ENCODE results near the gene GAS2L1.

Gene GAS2L1

GRCh38 chr22:29306175-29306834, at the start of gene GAS2L1:
Gene GAS2L1 (plus strand): TSS chr22:29306650. CDS start chr22:29308106, 1,456 bp downstream.
- H3K27me3 ChIP-seq (ENCODE audit: insufficient read depth, low read length, poor library complexity) = peaks cover 11% of the 10 kb centered on the region
- ATAC-seq (ENCODE audit: insufficient read depth, low read depth) = peak; percentile 62
- DNase-seq = peak; percentile 59
- peak within 1 kb of the TSS; percentile 77 for H3K4me2 ChIP-seq (ENCODE audit: insufficient read depth, low read length)
- peaks cover 8% of the 10 kb centered on the region; the same call in 1 of the 2 replicates for H4K20me1 ChIP-seq (ENCODE audit: insufficient read depth, low read length)
- peaks cover 18% of the 10 kb centered on the region for H3K4me1 ChIP-seq (ENCODE audit: insufficient read depth, low read length)
- peak within 1 kb of the TSS; percentile 43 for H3K9ac ChIP-seq (ENCODE audit: low read depth, low read length)
- no peak for TF ChIP-seq EZH2 (IDR thresholded peaks at IDR 0.05; ENCODE audit: borderline replicate concordance, low read depth, low read length, severe bottlenecking)
- TF ChIP-seq, protein P1, sequence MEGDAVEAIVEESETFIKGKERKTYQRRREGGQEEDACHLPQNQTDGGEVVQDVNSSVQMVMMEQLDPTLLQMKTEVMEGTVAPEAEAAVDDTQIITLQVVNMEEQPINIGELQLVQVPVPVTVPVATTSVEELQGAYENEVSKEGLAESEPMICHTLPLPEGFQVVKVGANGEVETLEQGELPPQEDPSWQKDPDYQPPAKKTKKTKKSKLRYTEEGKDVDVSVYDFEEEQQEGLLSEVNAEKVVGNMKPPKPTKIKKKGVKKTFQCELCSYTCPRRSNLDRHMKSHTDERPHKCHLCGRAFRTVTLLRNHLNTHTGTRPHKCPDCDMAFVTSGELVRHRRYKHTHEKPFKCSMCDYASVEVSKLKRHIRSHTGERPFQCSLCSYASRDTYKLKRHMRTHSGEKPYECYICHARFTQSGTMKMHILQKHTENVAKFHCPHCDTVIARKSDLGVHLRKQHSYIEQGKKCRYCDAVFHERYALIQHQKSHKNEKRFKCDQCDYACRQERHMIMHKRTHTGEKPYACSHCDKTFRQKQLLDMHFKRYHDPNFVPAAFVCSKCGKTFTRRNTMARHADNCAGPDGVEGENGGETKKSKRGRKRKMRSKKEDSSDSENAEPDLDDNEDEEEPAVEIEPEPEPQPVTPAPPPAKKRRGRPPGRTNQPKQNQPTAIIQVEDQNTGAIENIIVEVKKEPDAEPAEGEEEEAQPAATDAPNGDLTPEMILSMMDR (IDR thresholded peaks at IDR 0.05; ENCODE audit: borderline replicate concordance, extremely low read depth, low read length, poor library complexity, severe bottlenecking) = peak; percentile 61
- no peaks in the 10 kb centered on the region for H3K36me3 ChIP-seq (ENCODE audit: insufficient read depth, low read length)
- no peaks in the 10 kb centered on the region for H3K79me2 ChIP-seq (ENCODE audit: insufficient read depth, low read length)
- peak within 1 kb of the TSS; percentile 13 to 68; a peak in 3 of 4 replicates for H3K4me3 ChIP-seq (ENCODE audit: low read depth in 1 of 2, low read length in 2 of 2)
- peak within 1 kb of the TSS; percentile 1; the same call in 1 of the 2 replicates for H3K27ac ChIP-seq (ENCODE audit: low read length)
- H2AFZ ChIP-seq (ENCODE audit: low read depth, low read length) = peak within 1 kb of the TSS; percentile 57
- H3K9me3 ChIP-seq (ENCODE audit: insufficient read depth, low read length, severe bottlenecking) = no peaks in the 10 kb centered on the region

- peaks cover 55% of the 10 kb centered on the region for H3K36me3 ChIP-seq (ENCODE audit: insufficient read depth, low read length)
- no peaks in the 10 kb centered on the region for H3K27me3 ChIP-seq (ENCODE audit: insufficient read depth, low read length, poor library complexity)
- no peak overlapping the region for H3K27ac ChIP-seq (ENCODE audit: low read length)
- TF ChIP-seq, protein P1 (IDR thresholded peaks at IDR 0.05; ENCODE audit: borderline replicate concordance, extremely low read depth, low read length, poor library complexity, severe bottlenecking) = no peak
- no peak for TF ChIP-seq EZH2 (IDR thresholded peaks at IDR 0.05; ENCODE audit: borderline replicate concordance, low read depth, low read length, severe bottlenecking)
- no peaks in the 10 kb centered on the region for H3K79me2 ChIP-seq (ENCODE audit: insufficient read depth, low read length)
- no peak overlapping the region for H3K4me3 ChIP-seq (ENCODE audit: low read depth in 1 of 2, low read length in 2 of 2)
- DNase-seq = no peak
- H2AFZ ChIP-seq (ENCODE audit: low read depth, low read length) = no peak overlapping the region
- H4K20me1 ChIP-seq (ENCODE audit: insufficient read depth, low read length) = peaks cover 3% of the 10 kb centered on the region
- H3K9me3 ChIP-seq (ENCODE audit: insufficient read depth, low read length, severe bottlenecking) = no peaks in the 10 kb centered on the region
- H3K9ac ChIP-seq (ENCODE audit: low read depth, low read length) = no peak overlapping the region
- ATAC-seq (ENCODE audit: insufficient read depth, low read depth) = no peak
- no peak overlapping the region for H3K4me2 ChIP-seq (ENCODE audit: insufficient read depth, low read length)
- H3K4me1 ChIP-seq (ENCODE audit: insufficient read depth, low read length) = peaks cover 9% of the 10 kb centered on the region; the same call in 1 of the 2 replicates
Measured at GRCh38 chr22:29257751-29258181, 48.7 kb upstream of the GAS2L1 start.

GRCh38 chr22:29258407-29259252, 47.8 kb upstream of the GAS2L1 start:
- no peak overlapping the region for H2AFZ ChIP-seq (ENCODE audit: low read depth, low read length)
- H3K9ac ChIP-seq (ENCODE audit: low read depth, low read length) = no peak overlapping the region
- H3K79me2 ChIP-seq (ENCODE audit: insufficient read depth, low read length) = no peaks in the 10 kb centered on the region
- no peaks in the 10 kb centered on the region for H3K27me3 ChIP-seq (ENCODE audit: insufficient read depth, low read length, poor library complexity)
- ATAC-seq (ENCODE audit: insufficient read depth, low read depth) = peak; percentile 10; the same call in 1 of the 3 replicates
- no peak overlapping the region for H3K27ac ChIP-seq (ENCODE audit: low read length)
- TF ChIP-seq, protein P1 (IDR thresholded peaks at IDR 0.05; ENCODE audit: borderline replicate concordance, extremely low read depth, low read length, poor library complexity, severe bottlenecking) = no peak
- no peak for TF ChIP-seq EZH2 (IDR thresholded peaks at IDR 0.05; ENCODE audit: borderline replicate concordance, low read depth, low read length, severe bottlenecking)
- peaks cover 57% of the 10 kb centered on the region for H3K36me3 ChIP-seq (ENCODE audit: insufficient read depth, low read length)
- H3K9me3 ChIP-seq (ENCODE audit: insufficient read depth, low read length, severe bottlenecking) = no peaks in the 10 kb centered on the region
- no peak overlapping the region for H3K4me3 ChIP-seq (ENCODE audit: low read depth in 1 of 2, low read length in 2 of 2)
- no peak for DNase-seq
- H3K4me1 ChIP-seq (ENCODE audit: insufficient read depth, low read length) = peaks cover 9% of the 10 kb centered on the region; the same call in 1 of the 2 replicates
- no peak overlapping the region for H3K4me2 ChIP-seq (ENCODE audit: insufficient read depth, low read length)
- H4K20me1 ChIP-seq (ENCODE audit: insufficient read depth, low read length) = peaks cover 3% of the 10 kb centered on the region

Data from DND-41 (cell line).